Fibroblast of the aortic adventitia (primary cell): Measurements from ENCODE around the gene MEF2A. TPM values are rescaled to one million over a fixed set of nuclear protein-coding genes. Genes with fewer than 3 reads are reported as not detected.

Experiments used
- DNase-seq: peaks from one replicate; pipeline ENCODE4 v3.0.0-alpha.2; 2010; ENCODE audit warnings: low read depth
- H3K4me3 ChIP-seq: 2 replicates; pipeline ENCODE4 v1.5.1; 2011; ENCODE audit warnings: low read depth, mild to moderate bottlenecking, control low read depth, low read length, moderate library complexity
- CTCF ChIP-seq: IDR thresholded peaks from 2 replicates; pipeline ENCODE4 v1.5.1; 2011; ENCODE audit warnings: mild to moderate bottlenecking, low read length, control low read depth, inconsistent platforms; ENCODE audit not compliant: insufficient read depth
- total RNA-seq: library from RNA; depleted of rRNA; stranded (reverse); fragments of >200 nt; gene quantifications from 2 replicates; pipeline ENCODE4 v1.2.3, GENCODE V29; 2012; ENCODE audit warnings: low replicate concordance

Gene MEF2A
- total RNA-seq, 1 donor = 95.1 TPM

- no peak for TF ChIP-seq CTCF
- peak; percentile 38 for DNase-seq
- no peak overlapping the region for H3K4me3 ChIP-seq
These were observed 28.4 kb upstream of the MEF2A start for GRCh38 chr15:99537344-99537743.

GRCh38 chr15:99538261-99538660, 27.5 kb upstream of the MEF2A start:
- TF ChIP-seq CTCF = no peak
- H3K4me3 ChIP-seq = no peak overlapping the region
- no peak for DNase-seq

DNA sequence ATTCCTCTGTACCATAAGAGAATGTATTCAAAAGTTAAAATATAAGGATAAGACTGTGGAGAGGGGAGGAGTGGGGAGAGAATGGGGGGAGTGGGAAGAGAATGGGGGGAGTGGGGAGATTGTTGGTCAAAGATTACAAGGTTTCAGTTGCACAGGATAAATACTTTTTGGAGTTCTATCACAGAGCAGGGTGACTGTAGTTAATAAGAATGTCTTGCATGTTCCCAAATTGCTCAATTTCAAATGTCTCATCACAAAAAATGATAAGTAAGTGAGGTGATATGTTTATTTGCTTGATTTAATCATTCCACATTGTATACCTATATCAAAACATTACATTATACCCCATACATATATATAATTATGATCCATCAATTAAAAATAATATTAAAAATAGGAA, 23.0 kb upstream of the MEF2A start:
- DNase-seq = peak; percentile 55
- H3K4me3 ChIP-seq = no peak overlapping the region
- no peak for TF ChIP-seq CTCF

GRCh38 chr15:99545605-99546004, 20.2 kb upstream of the MEF2A start:
- H3K4me3 ChIP-seq = no peak overlapping the region
- peak; percentile 40 for DNase-seq
- no peak for TF ChIP-seq CTCF

DNA sequence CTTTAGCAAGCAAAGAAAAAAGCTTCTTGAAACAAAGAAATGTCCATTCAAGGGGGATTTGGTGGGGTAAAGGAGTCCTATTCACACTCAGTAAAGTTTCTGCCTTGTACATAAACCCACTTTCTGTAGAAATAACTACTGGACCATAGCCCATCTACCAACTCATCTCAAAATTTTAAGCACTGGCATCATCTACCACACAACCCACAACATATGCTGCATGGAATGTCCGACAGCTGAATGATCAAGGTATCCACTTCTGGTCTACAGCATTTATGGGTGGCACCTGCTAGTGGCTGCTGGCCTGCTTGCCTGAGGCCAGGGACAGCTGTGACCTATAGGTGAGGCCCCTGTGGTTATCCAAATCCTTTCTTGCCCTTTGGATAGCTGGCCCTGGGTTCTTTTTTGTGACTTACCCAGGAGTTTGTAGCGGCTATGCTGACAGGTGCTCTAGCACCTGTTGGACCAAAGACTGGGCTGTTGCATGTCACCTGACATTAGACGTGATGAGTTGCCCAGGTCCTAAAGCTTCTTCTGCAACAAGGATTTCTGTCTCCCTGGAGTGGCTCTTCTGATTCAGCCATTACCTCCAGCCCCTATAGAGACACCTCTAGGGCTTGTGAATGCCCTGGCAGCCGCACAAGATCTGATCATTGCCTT, 19.2 kb upstream of the MEF2A start:
- no peak for TF ChIP-seq CTCF
- no peak for DNase-seq
- H3K4me3 ChIP-seq = no peak overlapping the region

GRCh38 chr15:99547517-99547916, 18.3 kb upstream of the MEF2A start:
- DNase-seq = no peak
- no peak overlapping the region for H3K4me3 ChIP-seq
- TF ChIP-seq CTCF = no peak

DNA sequence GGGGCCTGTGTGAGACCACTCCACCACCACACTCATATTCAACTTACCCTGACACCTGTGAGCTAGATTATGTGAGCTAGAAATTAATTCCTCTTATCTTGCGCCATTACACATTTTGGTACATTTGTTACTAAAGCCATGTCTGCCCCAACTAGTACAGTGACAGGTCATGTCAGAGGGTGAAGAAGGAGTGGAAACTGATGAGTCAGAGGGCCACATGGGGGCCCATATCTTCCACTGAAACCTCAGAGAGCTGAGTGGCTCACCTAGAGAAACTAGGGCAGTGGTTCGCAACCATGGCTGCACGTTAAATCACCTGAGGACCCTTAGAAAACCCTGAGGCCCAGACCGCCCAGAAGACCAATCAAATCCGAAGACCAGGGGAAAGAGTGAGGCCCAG, 15.7 kb upstream of the MEF2A start:
- DNase-seq = no peak
- TF ChIP-seq CTCF = no peak
- H3K4me3 ChIP-seq = no peak overlapping the region
